Sigmoid colon (tissue), 4 donors: ENCODE measurements around the gene ARIH1.

Experiments
- CTCF ChIP-seq, 4 experiments: fragments of 450-650 bp in 3 of 4; fragments of 200-600 bp in 1 of 4; IDR thresholded peaks; one replicate each; pipeline ENCODE4 v1.5.1; 2016 to 2019; ENCODE audit warnings: antibody characterized with exemption in 4 of 4, mild to moderate bottlenecking in 3 of 4, moderate library complexity in 2 of 4
- EP300 ChIP-seq, 4 donors: sonication (generic); formaldehyde crosslinking; IDR thresholded peaks; one replicate each; pipeline ENCODE4 v1.6.1; 2017; ENCODE audit warnings: antibody characterized with exemption in 4 of 4
- POLR2A ChIP-seq, 2 donors: fragments of 450-650 bp; IDR thresholded peaks; one replicate each; pipeline ENCODE4 v1.6.1; 2016; ENCODE audit warnings: antibody characterized with exemption in 2 of 2, mild to moderate bottlenecking in 2 of 2, moderate library complexity in 2 of 2

- TF ChIP-seq EP300 (IDR thresholded peaks at IDR 0.05), result no peak
- no peak for TF ChIP-seq CTCF (IDR thresholded peaks at IDR 0.05)
- no peak for TF ChIP-seq POLR2A (IDR thresholded peaks at IDR 0.05)
Measured at GRCh38 chr15:72493220-72493619, 19.1 kb downstream of the ARIH1 start.
